Middle frontal gyrus (tissue), 1 donor: Measurements from ENCODE around the gene AKAP11.

Experiments
- DNase-seq: peaks from one replicate; pipeline ENCODE4 v3.0.0-alpha.2; 2015; ENCODE audit warnings: low spot score; ENCODE audit errors: extremely low spot score

AKAP11 gene

DNA sequence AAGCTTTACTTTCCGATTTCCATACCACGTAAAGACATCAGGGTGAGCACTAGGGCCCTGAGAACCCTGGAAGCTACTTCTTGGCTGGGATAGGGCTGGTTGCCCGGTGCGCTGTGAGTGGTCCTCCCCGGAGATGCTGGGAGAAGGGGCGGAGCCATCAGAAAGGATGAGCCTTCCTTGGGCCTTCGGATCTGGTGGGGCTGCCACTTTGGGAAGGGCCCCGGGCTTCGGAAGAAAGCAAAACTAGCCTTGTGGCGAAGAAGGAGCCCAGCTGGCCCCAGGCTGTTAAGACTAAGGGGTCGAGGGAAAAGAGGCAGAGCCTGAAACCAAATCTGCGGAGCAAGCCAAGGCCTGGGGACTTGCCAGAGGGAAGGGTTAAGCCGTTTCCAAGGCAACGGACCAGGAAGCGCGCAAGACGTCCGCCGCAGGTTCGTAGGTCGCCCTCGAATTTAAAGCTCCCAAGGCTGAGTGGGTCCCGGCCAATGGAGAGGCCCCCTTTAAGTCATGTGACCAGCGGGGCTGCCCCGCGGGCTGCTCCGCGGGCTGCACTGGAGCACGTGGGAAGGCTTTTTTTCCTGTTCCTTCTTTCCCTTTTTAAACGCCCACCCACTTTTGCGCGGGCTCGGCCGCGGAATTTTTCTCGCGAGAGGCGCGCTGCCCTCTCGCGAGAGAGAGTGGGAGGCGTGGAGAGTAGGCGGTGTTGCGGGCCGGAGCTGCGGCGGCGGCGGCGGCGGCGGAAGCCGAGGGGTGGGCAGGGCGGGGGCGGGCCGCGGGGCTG is 426 bp upstream of the AKAP11 start:
- DNase-seq: peak; percentile 96

DNA sequence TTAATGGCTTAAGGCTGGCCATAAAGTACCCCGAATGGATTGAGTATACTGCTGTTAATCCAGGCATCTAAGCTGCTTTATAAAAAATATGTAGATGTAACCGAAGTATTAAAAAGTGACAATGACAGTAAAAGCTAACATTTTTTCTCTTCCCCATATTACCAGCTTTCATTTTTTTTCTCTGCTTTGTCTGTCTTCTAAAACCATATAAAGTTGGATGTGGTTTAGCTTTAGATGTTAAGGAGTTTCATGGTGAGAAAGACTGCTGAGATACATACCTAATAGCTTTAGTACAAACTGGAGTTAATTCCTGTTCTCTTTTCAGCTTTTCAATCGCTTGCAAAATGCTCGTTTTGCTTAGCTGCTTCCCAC is 838 bp downstream of the AKAP11 start:
- no peak for DNase-seq

DNA sequence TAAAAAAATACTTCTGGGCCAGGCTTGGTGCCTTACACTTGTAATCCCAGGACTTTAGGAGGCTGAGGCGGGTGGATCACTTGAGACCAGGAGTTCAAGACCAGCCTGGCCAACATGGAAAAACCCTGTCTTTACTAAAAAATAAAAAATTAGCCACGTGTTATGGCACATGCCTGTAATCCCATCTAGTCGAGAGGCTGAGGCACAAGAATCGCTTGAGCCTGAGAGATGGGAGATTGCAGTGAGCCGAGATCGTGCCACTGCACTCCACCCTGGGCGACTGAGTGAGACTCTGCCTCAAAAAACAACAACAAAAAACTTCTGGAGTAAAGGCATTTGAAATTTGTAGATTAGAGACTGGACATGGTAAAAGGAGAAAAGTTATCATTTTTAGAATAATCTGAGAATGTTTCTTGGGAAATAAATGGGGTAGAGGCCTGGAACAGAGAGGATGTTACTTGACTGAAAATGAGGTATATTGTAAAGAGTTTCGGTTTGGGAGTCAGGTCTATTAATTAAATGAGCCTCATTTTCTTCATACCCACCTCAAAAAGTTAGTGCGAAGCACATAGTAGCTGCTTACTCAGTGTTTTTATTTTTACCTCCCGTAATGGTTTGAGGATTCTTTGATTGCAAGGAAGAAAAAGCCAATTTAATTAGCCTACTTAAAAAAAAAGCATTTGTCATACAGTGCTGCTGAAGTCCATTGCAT is 2.6 kb downstream of the AKAP11 start:
- no peak for DNase-seq

DNA sequence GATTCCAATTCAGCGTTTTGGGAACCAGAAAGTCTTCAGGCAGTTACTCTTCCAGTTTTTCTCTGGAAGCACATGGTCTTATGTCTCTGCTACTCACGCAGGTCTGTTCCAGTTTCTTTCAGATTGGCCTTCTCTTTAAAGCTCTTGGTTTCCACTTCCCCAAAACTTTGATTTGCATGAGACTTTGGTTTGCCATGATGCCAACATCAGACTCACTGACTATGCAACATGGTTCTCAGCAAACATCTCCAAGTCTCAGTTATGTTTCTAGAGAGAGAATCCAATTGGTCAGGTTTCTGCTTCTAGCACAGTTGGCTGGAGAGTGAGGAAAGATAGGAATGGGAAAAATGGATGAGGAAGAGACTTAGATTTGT is 3.1 kb downstream of the AKAP11 start:
- no peak for DNase-seq

DNA sequence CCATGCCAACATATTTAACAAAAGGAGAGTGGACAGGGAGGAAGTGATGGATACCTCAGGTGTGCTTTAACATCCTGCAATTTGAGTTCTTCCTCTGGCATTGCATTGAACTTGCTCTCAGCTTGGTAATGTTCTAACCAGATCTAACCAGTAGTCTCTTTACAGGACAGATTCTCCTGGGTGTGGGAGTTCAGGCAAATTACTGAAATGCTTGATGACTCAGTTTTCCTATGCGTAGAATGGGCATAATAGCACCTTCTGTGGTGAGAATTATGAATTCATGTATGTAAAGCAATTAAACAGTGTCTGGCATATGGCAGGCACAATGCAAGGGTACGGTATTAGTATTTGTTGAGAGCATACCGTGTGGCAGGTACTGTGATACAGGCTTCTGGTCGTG is 3.6 kb downstream of the AKAP11 start:
- no peak for DNase-seq

DNA sequence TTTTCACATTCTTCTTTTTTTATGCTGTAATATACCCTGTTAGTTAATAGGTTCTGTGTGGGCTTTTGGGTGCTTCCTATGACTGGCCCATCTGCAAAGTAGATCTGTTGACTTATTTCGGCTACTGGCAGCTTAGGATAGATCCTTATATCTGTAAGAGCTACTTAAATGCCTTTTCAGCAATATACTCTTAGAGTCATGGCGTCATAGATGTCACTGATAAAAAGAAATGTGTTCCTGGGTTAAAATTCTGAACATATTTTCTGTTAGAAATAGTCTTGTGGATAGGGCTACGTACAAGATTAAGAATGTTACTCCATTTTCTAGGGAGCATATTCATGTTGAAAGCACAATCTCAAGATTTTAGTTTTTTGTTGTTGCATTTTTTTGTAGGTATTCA is 4.7 kb downstream of the AKAP11 start:
- no peak for DNase-seq

DNA sequence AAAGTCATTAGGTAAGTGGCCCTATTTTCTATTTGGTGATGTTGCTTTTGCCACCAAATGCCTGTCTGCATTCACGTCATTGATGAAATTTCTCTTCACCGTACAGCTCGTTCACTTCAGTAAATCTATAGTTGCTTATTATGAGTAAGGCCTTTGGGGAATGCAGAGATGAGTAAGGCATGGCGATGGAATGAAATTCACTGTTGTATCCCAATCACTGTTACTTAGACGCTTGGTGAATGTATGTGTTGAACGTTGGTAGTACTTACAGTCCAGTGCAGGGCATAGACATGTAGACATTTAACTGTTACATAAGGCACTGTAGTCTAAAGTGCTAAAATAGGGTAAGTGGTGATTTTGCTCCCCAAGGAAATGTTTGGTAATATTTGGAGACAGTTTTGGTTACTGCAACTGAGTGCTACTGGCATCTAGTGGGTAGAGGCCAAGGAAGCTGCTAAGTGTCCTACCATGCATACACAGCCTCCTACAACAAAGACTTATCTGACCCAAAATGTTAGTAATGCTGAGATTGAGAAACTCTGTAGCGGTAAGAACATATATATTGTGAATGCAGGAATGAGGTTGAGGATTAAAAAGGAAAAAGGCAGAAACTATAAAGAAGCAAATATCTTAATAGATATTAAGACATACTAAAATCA is 5.8 kb downstream of the AKAP11 start:
- no peak for DNase-seq

DNA sequence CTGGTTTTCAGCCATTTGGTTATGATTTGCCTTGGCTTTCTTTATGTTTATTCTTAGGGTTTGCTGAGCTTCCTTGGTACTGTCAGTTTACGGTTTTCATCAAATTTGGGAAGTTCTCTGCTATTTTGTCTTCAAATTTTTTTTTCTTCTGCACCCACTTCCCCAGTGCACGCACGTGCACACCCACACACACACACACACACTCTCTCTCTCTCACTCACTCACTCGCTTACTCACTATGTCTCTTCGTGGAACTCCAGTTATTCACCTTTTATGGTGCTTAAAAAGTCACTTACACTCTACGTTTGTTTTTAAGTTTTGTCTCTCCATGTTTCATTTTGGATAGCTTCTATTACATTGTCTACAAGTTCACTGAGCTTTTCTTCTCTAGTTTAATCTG is 7.1 kb downstream of the AKAP11 start:
- no peak for DNase-seq

DNA sequence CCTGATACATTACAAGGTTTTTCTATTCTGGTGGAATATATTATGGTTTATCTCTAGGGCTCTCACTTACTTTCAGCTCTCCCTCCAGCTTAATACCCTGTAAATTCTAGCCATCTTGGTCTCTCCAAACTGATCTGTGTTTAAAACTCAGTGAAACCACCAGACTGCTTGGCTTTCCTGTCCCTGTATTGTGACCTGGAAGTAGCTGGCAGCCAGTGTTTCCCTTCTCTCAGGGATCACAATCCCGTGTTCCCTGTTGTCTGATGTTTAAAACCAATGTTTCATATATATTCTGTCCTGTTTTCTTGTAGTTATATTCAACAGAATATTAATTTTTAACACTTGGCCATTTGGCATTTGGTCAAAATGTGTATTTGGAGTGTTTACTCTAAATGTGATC is 8.0 kb downstream of the AKAP11 start:
- DNase-seq: no peak

DNA sequence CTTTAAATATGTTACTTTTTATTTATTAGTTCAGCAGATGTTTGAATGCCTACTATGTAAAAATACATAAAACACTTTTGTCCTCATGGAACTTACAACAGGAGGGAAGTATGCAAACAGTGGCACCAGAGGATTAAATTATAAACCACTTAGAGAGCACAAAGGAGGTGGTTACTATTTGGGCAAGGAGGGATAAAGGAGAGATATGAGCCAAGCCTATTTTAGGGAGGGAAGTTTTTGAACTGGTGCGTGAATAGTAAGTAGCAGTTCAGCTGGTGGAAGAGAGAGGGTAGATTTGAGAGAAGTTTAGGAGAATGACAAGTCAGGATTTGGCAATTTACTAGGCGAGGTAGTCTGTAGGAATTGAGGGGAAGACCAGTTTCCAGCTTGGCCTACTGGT is 8.6 kb downstream of the AKAP11 start:
- DNase-seq: no peak

DNA sequence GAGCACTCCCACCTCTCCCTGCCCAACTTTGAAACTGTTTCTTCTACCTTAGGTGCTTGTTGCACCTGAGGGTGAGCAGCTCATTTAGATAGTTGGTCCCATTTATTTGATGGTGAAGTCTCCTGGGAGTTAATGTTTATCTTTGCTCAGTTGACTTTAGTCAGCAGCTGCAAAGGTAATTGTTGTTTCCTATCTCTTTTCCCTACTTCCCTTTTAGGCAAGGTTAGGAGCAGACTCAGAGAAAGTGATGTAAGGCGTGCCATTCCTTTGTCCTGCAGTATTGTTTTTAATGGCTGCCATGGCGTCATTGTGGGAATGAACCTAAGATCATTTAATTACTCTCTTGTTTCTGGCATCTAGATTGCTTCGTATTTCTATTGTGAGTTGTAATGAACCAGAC is 11.6 kb downstream of the AKAP11 start:
- no peak for DNase-seq

DNA sequence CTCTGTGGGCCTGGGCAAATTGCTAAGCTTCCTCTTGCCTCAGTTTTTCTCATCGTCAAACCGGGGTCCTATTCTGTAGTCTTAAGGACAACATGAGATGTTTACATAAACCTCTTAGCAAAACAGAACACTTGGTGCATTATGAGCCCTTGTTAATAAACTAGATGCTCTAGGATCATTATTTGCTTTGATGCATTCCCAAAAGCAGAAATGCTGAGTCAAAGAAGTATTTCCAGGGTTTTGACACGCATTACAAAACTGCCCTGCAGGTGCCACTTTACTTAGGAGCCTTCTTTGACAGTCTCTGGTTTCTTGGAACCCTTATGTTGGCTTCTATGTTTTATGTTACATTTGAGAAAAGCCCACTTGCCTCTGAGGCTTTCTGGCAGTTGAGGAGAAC is 12.1 kb downstream of the AKAP11 start:
- no peak for DNase-seq

DNA sequence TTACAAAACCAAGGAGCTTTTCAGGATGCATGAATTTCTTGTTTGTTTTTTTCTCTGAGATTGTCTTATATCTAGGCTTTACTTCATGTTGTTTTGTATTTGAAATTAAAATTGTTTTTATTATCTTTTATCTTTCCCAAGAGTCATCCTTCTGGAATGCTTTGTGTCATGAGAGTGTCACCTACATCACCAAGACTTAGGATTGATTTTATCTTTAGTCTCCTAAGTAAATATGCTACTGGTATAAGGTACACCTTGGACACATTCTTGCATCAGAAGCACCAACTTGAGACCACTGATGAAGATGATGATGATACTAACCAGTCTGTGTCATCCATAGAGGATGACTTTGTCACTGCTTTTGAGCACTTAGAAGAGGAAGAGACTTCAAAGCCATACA is 26.4 kb downstream of the AKAP11 start:
- DNase-seq: no peak

DNA sequence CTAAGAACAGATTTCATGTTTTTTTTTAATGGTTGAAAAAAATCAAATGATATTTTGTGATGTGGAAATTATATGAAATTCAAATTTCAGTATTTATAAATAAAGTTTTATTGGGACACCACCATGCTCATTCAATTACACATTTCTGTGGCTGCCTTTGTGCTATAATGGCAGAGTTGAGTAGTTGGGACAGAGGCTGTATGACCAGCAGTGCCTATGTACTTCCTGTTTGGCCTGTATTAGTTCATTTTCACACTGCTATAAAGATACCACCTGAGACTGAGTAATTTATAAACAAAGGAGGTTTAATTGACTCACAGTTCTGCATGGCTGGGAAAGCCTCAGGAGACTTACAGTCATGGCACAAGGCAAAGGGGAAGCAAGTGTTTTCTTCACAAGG is 33.6 kb downstream of the AKAP11 start:
- DNase-seq: no peak

DNA sequence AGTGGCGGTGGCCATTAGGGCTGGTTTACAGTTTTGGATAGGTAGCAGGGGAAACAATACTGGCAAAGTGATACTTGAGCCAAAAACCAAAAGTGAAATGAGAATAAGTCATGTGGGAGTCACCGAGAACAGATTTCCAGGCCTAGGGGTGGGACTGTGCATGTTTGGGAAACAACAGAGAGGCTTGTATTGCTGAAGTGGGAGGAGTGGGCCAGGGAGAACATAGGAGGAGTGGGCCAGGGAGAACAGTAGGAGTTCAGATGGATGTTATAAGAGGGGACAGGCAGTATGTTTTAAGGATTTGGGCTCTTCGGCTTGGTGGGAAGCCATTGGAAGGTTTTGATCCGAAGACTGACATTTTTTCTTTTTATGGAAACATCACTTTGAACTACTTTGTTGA is 35.5 kb downstream of the AKAP11 start:
- no peak for DNase-seq

DNA sequence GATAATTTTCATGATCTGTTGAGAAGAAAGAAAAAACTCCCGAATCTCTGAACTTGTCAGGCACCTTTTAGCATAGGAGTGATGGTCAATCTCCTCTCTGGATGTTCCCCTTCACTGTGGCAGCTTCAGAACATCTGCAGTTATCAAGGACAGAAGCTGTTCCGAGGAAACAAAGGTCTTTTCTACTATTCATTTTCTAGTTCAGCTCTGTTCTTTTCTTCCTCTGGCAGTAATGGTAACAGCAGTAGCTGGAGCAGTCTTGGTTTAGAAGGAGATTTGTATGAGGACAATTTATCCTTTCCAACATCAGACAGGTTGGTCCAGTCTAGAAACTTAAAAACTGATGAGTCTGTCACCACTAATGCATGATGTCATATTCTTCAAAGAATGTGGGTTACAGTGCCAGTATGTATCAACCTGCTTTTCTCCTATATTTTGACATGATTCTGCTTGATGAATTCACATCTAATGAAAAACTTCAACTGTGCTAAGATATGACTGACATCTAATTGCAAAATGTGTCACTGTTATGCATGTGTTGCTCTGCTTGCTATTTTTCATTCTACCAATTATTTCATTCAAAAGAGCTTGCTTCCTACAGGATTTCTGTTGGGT is 41.0 kb downstream of the AKAP11 start:
- no peak for DNase-seq

DNA sequence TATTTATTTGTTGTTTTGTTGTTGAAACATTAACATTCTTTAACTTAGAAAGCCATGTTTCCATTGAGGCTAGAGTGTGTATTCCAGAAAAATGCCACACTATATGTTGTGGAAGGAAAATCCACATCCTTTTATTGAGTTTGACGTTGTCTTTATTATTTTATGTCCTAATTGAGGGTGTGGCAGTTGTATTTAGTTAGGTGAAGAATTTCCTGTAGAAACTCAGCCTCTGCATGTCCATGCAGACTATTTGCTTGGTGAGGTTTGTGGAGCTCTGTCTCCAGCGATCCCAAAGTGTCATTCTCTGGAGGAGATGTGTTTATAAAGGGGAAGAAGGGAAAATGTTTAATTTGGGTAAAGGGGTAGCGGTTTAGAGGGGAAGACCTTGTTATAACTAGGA is 46.6 kb downstream of the AKAP11 start:
- no peak for DNase-seq

DNA sequence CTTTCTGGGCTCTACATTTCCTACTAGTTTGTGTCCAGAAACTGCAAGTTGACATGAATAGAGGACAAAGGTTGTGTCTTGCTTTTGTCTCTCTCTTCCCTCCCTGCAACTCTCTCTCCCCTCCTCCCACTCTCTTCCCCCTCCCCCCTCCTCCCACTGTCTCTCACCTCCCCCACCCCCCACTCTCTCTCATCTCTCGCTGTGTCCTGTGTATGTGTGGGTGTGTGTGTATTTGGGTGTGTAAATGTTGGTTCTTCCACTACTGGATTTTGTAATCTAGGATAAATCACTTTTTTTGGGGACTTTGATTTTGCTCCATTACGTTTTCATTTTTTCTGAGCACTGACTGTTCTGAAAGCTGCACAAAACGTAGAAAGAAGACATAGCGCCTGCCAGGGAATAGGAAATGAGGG is 48.4 kb downstream of the AKAP11 start:
- DNase-seq: no peak

DNA sequence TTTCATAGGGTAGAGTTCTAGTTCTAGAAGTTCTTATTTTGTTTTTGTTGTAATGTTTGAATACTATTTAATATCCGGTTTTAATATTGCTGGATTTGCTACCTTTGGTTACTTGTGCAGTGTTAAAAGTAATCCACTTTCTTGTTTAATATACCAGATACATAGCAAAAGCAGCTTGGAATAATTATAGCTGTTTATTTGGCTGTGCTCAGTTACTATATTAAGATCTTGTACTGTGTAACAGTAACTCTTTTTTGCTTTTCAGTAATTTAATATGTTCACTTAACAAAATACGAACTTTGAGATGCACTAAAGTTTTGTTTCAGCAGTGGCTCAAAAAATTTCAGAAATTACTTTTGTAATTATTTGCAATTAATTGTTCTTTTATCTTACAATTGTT is 50.9 kb downstream of the AKAP11 start:
- DNase-seq: no peak

DNA sequence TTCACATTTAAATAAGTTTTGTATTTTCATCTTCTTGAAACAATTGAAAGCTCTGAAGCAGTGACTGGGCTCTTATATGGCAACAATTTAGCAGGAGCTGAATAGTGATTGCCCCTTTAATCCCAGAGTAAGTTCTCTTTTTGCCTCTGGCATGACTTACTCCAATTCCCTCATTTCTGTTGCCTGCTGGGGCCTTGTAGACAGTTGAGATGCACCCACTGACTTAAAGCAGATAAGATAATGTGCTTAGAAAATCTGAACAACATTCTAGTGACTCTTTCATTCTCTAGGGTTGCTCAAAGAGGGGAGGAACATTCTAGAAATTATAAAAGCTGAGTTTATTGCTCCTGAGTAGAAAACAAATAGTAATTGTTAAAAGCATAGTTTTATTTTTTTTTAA is 52.8 kb downstream of the AKAP11 start:
- no peak for DNase-seq

DNA sequence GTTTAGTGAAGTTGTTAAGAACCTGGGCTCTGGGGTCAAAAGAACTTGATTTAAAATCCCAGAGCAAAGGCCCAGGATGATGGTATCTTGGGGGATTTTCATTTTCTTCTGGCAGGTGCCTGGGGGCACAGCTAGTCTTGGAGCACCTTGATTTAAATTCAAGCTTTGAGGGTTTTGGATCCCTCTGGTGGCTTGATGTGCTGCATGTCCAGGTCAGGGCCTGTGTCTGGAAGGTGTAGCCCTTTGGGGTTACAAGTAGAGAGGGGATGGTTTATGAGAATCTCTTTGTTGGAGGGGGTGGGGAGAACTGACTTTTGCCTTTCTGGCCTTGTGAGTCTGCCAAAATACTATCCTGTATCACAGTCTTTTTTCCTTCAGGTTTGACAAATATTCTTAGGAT is 55.8 kb downstream of the AKAP11 start:
- no peak for DNase-seq

DNA sequence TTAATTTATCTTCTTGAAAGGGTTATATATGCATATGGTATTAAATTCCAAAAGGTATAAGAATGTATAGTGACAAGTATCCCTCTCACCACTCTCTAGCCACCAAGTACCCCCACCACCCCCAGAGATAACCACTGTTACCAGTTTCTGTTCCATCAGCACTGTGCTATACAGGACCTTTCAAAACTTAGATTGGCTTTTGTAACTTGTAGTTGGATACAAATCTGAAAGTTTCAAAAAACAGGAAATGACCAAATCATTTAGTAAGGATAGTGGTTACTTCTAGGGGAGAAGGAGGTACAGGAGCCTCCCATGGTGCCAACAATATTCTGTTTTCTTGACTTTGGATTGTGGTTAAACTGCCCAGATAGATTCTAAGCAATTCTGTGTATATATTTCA is 56.7 kb downstream of the AKAP11 start:
- DNase-seq: no peak
